ENCODE data around the gene RASL12.

GRCh38 chr15:65028338-65028737 lies 39.5 kb downstream of the RASL12 start:
- TF ChIP-seq CTCF (IDR thresholded peaks at IDR 0.05) (no peak), POLR2A (IDR thresholded peaks at IDR 0.05) (no peak)
